Stimulated activated CD8-positive, alpha-beta memory T cell treated with anti-CD3 and anti-CD28 coated beads, Interleukin-15, amount 100 ng/mL, for 48 hours (primary cell): Measurements from ENCODE around the gene CAPN9.
"Not testable (repeated sequence)": the region's sequence is repeated elsewhere in the genome, so short reads cannot be mapped to it uniquely, and the experiment has no call there.

ENCODE experiments used
- DNase-seq, 2 donors: peaks; one replicate each; pipeline ENCODE4 v3.0.0-alpha.2; 2020; ENCODE audit warnings: low read depth in 2 of 2

CAPN9 gene

DNA sequence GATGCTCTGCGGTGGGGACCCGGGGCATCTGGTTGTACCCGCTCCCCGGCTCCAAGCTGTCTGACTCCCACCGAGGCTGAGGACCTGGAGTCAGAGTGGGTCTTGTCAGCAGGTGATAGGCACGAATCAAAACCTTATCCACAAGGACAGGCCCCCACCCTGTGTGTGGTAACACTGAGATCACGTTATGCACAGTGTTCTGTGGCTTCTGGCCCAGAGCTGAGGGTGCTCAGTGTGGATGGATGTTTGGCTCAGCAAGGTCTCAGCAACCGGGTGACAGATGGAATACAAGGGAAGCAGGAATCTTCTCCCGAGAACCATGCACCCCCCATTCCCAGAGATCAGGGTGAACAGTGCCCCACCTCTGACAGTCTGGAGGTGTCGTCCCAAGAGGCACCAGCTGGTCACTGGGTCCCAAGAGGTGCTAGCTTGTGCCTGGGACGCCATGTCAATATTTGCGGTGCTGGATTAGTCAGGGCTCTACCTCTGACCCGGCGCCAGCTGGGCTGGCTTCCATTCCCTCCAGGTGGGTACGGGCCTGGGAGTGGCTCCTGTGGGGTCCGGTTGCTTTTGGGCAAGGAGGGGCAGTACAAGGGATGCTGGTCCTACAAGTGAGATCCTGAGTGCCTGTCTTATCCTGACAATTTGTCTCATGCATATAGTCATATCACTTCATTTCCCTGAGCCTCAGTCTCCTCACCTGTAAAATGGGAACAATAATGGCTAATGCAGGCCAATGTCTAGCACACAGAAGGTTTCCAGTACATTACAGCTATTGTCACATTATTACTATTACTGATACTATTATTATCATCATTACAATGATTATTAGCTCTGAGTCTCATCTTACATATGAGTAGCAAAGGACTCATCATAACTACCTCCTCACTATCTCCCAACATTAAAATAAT lies 957 bp downstream of the CAPN9 start:
- DNase-seq = no peak

DNA sequence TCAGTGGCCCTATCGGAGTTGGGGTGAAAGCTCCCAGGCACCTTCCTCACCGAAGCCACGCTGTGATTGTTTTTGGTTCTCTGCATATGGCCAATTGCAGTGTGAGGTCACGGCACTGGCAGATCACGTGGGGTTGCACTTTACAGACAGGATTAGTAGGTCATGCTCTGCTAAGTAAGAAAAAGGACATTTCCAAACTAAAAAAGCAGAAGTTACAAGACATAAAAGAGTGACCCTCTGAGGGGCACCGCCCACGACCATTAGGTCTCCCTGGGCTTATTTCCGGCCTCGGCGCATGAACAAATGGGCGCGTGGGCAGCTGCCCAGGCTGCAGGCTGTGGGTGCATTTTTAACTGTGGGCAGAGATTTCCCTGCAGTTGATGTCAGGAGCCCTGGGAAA lies 2.0 kb downstream of the CAPN9 start:
- DNase-seq = no peak

DNA sequence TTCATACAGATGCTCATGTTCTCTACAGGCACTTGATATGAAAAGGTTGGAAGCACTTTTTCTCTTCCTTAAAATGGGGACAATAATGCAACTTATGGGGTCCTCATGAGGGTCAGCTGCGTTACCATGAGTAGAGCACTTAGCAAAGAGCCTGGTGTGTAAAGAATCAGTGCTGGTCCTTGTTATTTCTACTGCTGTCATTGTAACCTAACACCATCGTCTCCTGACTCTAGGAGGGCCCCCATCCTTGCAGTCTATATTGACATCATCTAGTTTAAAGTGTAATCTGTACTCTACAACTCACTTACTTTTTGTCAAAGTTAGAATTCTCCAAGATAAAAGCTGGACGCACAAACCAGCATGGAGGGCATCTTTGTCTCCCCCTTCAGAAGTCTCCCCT lies 2.4 kb downstream of the CAPN9 start:
- DNase-seq = no peak

DNA sequence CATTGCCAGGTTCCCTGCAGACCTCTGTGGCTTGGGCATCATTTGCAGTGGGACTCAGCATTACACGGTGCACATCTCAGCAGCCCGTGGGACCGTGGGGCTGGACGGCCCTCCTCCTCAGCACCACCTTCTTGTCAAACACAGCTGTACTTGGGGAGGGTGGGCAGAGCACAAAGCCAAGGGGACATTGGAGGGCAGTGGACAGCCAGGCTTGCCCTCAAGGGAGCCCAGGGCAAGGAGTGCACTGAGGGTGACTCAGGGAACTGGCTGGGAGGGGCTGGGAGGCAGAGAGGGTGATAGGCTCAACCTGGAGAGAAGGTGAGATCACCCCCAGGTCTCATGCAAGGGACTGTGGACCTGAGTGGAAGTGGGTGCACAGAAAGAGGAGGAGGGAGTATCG lies 3.4 kb downstream of the CAPN9 start:
- no peak for DNase-seq

DNA sequence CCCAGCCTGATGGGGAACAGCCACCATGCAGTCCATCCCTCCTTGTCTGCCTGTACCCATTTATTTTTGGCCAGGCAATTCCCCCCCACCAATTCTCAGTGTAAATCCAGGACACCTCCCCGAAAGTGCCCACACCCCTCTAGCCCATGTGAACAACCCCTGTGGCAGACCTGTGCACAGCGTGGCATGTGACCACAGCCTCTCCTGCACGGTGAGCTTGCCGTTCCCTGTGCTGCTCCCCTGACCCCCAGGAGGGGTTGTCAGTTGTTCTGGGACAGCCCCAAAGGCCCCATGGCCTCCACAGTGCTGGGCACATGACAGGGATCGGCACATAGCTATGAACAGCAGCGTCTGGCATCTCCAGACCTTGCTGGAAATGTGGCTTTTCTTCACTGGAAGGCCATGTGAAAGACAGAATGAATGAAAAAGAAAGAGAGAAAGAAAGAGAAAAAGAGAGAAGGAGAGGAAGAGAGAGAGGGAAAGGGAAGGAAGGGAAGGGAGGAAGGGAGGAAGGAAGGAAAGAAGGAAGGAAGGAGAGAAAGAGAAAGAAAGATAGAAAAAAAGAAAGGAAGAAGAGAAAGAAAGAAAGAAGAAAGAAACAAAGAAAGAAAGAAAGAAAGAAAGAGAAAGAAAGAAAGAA lies 3.9 kb downstream of the CAPN9 start:
- no peak for DNase-seq

DNA sequence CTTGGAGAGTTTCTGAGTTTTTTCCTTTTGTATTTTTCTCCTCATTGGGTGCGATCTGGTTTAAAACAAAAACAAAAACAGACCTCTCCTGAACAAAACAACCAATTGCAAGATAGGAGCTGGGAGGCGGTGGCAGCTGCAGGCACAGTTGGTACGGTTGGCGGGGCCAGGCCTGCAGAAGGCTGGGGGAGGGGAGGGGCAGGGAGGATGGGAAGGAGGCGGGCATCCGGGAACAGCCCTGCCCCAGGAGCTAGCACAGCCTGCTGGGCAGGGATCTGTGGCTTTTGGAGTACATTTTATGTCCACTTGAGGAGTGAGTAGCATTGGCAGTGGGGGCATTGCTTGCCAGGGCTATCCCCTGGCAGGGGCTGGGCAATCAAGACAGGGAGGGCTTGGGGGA lies 5.2 kb downstream of the CAPN9 start:
- DNase-seq = no peak

DNA sequence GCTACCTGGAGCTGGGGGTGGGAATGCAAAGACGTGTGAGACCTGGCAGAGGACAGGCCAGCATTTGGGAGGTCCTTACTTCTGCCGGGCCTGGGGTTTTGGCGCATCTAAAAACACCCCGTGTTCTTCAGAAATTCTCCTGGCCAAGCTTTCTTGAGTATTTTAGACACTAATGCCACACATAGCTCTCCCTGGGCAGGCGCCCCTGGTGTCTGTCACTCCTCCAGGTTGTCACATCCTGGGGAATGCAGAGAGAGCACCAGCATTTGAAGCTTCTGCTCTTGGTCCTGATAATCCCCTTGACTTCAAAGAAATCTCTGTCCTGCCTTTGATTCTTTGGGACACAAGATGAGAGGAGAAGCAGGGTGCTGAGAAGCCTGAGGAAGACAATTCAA lies 6.0 kb downstream of the CAPN9 start:
- DNase-seq = no peak

DNA sequence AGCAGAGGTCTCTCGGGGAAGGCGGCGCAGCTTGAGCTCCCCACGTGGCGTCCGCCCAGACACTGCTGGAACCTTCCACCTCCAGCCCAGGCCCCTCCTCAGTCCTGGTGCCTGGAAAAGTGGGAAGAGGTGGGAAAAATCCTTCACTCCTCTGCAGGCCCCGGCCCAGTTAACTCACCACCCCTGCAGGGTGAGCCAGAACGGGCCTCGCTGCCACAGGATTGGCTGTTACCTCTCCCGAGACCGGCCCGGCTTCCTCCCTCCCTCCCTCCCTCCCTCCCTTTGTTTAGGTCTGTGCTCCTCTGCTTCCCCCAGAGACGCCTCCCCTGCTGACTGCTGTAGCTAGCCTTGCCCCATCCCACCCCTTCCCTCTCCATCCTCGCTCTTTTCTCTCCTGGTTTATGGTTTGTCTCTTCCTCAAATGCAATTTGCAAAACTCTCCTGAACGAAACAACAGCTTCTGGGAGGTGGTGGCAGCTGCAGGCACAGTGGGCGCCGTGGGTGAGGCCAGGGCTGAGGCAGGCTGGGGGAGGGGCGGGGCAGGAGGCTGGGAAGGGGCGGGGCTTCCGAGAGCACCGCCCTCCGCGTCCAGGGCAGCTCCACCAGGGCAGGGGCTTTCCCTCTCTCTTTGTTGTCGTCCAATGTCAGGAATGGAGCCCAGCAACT lies 6.5 kb downstream of the CAPN9 start:
- DNase-seq = peak; percentile 7 to 8

DNA sequence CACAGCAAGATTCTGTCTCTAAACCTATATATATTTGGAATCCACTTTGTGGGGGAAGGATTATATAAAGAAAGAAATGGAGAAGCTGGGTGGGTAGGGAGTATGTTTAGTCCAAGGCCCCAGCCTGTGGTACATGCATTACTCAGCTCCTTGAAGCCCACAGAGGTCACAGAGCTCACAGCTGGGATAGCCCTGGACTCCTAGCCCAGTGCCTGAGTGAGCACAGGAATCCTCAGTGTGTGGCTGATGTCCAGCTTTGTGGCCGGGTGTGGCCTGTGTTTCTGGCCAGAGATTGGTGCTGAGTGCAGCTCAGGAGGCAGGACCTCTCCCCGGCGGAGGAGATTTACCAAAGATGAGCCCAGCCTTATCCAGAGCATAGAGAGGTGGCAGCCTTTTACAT lies 7.6 kb downstream of the CAPN9 start:
- DNase-seq = no peak

DNA sequence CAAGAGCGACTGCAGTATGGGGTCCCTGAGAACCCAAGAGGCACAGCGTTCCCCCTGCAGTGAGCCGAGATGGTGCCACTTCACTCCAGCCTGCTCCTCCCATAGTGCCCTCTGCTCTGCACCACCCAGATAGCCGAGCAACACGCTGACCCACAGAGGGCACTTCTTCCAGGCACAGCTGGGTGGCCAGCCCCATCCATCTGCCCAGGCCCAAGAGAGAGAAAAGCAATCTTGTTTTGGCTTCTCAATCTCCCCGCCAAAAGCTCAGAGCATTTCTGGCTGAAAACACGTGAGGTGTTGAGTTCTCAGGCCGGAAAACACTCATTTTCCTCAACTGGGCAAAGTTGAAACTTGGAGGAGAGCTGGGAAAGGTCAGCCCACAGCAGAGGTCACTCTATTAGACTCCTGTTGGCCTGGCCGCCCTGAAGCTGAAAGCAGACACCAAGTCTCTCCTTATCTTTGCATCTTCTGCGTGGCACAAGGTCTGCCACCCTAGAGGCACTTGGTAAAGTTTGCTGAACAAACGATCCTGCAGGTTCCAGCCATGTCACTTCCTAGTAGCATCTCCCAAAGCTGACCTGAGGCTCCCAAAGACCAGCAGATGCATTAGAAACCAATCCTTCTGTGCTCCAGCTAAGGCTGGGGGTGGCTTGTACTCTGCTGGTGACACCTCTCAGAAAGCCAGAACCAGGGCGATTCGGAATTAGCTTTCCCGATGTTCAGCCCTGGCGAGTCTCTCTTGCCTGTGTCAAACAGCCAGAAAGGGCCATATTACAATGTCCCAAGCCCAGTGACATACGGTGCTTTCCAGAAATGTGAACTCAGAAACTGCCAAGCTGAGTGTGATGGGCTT lies 10.9 kb downstream of the CAPN9 start:
- no peak for DNase-seq

DNA sequence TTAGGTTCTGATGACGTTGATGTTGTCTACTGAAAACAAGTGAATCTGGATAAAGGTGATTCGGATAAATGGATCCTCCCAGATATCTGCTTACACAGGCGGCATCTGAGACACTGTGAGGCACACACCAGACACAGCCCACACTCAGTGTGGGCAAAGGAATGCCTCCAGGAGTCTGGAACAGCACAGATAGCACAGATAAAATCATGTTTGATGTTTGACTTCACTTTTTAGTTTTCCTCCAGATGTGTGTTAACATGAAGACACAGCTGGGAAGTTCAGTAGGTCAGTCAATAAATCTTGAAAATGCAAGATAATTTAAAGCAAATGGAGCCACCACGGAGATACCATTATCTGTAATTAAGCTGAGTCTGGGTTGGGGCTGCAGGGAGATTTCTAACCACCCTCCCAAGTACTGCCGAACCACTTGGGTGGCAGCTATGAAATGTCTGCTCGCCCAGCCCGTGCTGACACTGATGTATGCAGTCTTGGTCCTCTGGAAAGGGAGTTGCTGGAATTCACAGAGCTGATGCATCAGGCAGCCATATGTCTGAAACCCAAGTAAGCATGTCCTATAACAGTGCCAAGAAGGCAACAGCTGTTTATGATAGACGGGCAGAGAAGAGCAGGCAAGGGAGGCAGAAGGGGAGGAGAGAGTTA lies 11.7 kb downstream of the CAPN9 start:
- DNase-seq = no peak

DNA sequence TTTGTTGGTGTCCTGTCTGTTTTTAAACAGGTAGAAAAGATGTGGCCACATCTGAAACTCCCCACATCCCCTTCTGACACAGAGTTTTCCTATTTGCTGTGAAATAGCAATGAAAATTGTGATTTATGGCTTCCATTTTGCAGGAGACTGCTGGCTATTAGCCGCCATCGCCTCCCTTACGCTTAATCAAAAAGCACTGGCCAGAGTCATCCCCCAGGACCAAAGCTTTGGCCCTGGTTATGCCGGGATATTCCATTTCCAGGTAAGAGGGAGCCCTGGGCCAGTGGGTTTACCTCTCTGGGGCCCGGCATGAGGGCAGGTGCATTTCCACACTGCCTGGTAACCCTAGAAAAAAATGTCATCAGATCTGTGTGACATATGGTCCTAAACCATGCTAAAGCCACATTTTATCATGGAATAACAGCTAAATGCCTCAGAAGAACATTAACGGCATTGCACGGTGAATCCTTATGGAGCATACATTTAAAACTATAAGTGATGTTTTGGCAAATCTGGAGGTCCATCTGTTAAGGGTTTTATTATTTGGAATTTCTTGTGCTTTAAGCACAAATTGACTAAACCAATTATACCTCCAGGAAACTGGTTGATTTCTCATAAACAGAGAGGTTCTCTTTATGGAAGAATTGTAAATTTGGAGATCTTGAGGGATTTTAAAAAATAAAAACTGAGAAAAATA lies 12.3 kb downstream of the CAPN9 start:
- DNase-seq = no peak

DNA sequence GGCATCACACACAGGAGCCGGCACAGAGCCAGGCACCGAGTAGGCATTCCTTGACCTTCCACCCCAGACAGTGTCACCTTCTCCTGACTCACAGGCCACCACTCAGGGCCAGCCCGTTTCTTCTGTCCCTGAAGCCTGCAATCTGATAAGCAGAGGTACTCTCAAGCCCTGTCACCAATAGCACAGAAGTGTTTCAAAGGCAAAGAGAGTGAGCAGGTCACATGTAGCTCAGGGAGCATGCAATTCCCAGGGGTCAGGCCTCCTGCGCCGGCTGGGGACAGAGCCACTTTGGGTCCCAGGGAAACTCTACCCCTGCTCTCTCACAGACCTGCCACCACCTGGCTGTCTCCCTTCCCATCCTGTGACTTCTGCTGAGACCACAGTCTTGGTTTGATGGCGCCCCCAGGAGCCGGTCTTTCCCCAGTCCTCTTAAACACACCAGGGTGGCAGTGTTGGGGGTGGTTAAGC lies 13.2 kb downstream of the CAPN9 start:
- no peak for DNase-seq

DNA sequence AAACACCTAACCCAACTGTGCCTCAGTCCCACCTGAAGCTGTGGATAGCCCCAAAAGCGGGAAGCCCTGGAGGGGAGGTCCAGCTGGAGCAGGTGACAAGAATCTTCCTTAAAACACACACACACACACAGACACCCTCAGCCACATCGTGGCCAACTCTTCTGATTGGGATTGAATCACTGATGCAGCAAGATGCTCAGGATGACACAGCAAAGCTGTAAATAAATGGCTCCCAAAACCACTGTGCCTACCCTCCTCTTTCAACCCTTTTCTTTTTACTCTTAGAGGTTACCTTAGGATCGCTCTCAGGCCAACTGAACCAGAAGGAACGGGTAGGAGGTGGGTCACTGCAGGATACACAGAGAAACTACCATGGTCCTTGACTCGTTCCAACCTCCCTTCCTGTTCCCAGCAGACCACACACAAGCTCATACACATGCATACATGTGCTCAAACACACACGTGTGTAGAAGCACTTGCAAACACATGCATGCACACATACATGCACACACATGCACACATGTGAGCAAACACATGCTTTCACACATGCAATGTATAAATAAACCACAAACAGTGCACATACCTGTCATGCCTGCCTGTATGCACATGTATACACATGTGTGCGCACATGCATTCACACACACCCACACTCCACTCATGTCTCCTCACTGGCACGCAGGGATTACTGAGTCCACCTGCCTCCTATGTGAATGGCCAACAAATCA lies 14.4 kb downstream of the CAPN9 start:
- no peak for DNase-seq

DNA sequence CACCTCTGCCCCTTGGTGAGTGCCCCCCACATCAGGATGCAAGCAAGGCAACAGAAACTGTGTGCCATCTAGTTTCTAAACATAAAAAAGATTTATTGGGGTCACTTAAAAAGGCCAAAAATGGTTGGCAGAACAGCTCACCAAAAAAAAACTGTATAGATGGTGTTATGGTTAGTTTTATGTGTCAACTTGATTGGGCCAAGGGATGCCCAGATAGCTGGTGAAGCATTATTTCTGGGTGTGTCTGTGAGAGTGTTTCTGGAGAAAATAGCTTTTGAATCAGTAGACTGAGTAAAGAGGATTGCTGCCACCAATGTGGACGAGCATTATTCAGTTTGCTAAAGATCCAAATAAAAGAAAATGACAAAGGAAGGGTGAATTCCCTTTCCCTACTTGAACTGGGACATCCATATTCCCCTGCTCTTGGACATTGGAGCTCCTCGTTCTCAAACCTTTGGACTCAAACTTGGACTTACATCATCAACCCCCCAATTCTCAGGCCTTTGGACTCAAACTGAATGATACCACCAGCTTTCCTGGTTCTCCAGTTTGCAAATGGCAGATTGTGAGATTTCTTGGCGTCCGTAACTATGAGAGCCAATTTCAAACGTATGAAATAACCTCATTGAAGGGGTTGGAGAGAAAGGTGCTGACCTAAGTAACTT lies 16.9 kb downstream of the CAPN9 start:
- no peak for DNase-seq

DNA sequence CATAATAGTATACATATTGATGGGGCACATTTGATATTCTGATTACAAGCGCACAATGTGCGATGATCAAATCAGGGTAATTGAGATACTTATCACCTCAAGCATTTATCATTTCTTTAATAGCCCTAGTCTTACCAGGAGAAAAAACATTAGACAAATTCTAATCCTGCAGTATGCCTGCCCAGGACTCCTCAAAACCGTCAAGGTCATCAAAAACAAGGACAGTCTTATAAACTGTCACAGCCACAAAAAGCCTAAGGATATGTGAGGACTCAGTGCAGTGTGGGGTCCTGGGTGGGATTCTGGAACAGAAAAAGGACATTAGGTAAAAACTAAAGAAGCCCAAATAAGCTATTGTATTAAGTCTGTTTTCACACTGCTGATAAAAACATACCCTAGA lies 19.1 kb downstream of the CAPN9 start:
- DNase-seq = no peak

DNA sequence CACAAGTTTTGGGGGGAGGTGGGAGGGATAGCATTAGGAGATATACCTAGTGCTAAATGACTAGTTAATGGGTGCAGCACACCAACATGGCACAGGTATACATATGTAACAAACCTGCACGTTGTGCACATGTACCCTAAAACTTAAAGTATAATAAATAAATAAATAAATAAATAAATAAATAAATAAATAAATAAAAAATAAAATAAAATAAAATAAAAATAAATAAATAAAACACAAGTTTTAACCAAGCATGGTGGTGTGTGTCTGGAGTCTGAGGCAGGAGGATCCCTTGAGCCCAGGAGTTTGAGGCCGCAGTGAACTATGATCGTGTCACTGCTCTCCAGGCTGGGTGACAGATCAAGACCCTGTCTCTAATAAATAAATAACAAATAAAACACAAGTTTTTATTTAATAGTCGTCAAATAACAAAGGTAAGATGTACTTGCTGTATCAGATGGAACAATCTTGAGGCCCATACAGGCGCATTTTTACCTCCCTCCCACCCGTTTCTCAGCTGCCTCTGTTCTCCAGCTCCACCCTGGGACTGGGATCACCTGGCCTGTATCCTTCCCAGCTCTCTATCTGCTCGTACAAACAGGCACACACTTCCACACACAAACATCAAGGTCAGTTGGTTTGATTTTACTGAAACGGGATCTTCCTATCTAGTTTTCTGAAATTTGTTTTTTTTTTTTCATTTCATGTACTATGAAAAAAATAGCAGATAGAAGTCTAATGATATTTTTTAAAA lies 20.8 kb downstream of the CAPN9 start:
- not testable (repeated sequence) for DNase-seq

DNA sequence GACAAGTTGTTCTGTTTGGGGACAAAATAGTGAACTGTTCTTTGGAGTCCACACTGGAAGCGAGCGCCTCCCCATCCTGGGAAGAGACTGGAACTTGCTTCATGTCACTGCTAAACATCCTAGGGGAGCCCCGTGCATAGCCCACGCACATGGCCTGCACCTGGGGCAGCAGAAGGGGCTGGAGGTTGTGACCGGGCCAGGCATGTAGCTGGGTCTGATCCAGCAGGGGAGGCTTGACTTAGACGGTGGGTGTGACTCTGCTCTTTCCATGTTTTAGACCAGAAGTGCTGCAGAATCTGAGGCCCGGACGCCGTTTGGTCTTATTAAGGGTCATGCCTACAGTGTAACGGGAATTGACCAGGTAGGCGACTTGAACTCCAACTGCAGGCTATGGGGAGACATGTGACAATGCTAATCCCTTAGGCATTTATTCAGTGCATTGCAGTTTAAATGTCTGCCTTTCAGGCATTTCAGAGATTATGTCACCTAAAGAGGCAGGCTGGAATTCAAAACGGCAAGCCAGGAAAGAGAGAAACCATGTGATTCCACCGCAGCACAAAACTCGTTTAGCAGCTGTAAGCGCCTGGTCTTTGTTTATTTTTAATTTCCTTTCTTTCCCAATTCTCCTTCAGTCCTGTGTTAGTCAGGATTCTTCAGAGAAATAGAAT lies 21.8 kb downstream of the CAPN9 start:
- DNase-seq = no peak
